Non-pigmented ciliary epithelial cell (primary cell): Measurements from ENCODE around the gene ADIPOR2.
"Not testable (repeated sequence)": the region's sequence is repeated elsewhere in the genome, so short reads cannot be mapped to it uniquely, and the experiment has no call there.

Experiments used
- DNase-seq: peaks from one replicate; pipeline ENCODE4 v3.0.0-alpha.2; 2010; ENCODE audit warnings: low read depth

ADIPOR2 gene

DNA sequence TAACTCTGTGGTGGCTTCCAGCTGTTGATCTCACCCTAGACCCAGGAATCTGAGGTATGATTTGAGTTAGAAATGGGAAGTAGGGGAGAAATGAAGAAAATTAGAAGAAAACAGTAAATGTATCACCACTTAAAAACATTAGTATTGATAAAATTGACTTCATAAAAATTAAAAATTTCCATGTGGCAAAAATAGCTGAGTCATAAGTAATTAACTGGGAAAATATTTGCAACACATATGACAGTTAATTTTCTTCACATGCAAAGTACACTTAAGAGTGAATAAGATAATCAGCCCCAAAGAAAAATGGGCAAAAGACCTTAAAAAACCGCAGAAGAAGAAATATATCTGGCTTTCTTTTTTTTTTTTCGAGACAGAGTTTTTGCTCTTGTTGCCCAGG is 25.5 kb upstream of the ADIPOR2 start:
- DNase-seq = no peak

DNA sequence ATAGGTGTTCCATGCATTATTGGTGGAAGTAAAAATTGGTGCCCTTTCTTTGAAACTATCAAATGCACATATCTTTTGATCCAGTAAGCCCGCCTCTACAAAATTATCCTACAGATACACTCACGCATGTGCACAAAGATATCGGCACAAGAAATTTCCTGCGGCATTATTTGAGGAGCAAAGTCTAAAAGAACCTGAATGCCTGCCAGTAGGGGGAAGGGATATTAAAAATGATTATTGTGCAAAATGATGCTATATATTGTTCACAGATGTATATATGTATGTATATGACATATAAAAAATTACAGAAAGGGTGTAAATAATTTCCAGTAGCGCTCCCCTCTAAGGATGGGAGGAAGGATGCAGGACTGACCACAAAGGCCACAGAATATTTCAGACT is 24.7 kb upstream of the ADIPOR2 start:
- DNase-seq = no peak

DNA sequence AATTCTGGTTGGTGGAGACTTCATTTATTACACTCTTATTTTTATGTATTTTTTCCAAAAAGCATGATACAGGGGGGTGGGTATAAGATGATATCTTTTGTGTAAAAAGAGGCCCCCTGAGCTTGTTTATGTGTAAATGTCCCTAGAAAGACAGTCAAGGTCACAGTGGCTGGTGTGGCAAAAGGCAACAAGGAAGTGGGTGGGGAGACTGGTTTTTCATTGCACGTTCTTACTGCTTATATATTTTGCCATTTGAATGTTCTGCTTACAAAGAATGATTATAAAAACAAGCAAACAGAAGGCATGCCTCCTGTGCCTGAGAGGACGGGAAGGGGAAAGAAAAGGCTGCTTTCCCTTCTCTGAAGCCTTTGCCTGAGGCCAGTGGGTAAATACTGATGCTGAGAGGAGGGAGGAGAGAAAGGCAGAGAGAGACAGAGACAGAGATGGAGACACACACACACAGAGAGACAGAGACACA is 24.1 kb upstream of the ADIPOR2 start:
- no peak for DNase-seq

DNA sequence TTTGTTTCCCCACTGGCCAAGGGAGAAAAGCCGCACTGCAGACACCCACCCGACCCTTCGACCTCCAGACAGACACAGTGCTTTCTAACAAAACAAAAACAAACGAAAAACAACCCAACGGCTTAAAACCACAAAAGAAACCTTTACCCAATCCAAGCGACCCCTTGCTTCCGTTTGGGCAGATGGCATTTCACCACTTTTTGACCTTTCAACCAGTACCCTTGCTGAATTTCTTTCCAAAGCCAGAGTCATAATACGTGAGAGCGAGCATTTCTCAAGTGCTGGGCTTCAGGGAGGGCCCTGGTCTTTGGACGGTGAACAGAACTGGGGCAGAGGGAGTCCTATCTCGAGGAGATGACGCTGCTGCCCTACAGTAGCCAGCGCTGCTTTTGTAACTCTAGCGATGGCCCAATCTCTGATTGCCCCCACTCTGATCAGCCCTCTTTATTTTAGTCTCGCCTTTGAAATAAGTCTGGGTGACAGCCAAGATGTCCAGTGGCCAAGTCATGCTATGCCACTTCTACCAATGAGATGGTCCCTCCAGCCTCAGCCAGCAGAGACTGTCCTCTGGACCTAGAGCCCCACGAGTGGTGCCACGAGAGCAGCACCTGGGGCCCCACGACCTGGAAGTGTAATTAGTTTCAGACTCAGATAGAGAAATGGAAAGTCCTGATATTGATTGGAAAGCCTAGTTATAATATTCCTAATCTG is 21.9 kb upstream of the ADIPOR2 start:
- no peak for DNase-seq

DNA sequence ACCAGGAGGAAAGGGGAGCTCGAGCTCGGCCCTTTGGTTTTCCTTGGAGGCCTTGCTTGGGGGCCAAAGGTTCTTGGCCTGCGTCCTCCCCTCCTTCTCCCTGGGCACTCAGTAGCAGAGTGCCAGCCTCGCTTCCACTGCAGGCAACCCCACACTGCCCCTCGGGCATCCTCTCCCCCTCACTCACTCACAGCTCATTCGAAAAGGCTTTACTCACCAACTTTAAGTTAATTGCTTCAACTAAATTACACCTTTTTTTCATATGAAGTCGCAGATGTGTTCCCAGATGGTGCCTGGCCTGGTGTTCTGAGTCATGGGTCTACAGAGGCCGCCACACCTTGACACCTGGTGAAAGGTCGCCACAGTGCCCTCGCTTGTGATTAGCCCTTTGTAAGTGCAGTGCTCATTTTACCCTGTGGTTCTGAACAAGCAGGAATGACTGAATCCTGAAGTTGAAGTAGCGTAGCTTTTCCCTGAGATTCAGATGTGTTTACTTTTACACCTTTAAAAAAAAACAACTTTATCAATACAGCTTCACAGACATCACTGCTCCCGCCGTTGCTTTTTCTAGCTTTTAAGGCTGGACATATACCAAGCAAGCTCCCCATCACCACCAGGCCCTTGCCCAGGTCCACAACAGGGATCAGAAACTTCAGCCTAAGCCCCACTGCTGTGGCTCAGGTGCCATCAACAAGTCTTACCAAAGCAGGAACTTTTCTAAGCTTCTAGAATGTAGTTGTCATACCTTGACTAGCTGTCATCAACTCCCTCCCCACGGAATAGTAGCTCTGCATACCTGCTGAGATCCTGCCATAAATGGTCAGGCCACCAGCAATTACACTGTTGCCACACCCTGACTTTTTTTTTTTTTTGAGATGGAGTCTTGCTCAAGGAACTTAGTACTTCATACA is 20.3 kb upstream of the ADIPOR2 start:
- no peak for DNase-seq

DNA sequence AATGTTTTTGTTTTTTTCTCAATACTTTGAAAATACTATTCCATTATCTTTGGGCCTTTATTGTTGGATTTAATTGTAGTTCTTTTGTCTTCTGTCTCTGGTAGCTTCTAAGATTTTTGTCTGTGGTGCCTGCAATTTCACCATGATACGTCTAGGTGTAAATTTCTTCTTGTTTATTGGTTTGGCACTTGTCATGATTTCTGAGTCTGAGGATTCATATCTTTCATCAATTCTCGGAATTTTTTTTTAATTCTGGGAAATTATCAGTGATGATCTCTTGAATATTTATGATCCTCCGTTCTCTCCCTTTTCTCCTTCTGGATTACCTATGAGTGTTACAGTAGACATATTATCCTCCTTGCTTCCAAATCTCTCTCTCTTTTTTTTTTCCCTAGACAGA is 14.8 kb upstream of the ADIPOR2 start:
- no peak for DNase-seq

DNA sequence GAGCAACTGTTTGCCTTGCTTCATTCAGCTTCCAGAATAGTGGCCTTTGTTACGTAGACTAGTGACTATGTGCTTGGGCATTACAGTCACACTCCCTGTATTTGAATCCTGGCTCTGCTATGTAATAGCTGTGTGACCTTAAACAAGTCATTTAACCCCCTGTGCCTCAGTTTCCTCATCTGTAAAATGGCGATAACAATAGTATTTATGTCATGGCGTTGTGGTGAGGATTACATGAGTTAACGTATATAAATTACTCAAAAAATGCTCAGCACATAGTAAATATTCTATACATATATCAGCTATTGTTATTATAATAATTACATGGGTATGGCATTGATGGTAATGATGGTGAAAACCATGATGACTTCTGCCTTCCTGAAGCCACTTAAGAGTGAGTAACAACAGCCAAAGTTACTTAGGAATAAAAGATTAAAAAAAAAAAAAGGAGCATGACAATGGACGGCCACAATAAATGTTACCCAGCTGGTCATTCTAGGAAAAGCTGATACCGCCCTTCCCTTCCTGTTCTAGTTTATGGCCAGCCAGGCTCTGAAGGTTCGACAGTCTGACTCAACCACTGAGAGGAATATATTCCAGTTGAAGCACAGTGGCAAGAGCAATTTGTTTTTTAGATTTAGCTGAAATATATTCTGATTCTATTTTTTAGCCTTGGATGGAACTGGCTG is 9.9 kb upstream of the ADIPOR2 start:
- DNase-seq = no peak

DNA sequence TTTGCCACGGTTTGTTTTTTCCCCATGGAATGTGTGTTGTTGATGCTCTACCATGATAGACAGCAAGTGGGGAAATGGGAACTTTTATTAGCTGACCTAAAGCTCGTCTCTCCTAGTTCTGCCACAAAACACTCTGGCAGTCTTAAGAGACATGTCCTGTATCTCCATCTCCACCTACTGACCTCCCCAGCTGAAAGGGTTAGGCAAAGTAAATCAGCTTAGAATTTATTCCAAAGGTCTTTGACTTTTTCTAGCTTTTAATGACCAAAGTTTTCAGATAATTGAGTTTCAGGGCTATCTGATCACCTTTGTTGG is 9.4 kb upstream of the ADIPOR2 start:
- no peak for DNase-seq

DNA sequence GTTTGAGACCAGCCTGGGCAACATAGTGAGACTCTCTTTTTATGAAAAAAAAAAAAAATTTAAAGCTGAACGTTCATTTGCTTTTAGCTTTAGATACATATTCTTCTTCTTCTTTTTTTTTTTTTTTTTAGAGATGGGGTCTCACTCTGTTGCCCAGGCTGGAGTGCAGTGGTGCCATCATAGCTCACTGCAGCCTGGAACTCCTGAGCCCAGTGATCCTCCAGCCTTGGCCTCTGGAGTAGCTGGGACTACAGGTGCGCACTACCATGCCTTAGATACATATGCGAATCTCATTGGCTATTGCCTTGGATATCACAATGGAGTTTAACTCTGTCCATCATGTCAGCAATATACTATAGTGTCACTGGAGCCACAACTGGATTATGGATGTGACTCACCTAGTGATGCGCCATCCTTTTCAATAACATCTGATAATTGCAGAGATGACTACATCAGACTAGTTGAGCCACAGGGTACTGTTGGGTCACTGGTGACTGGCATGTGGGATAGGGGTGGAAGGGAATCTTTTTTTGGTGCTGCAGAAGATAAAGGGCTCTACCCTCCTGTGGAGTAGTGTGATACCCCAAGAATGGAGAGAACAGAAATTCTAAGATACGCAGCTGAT is 2.7 kb upstream of the ADIPOR2 start:
- no peak for DNase-seq

DNA sequence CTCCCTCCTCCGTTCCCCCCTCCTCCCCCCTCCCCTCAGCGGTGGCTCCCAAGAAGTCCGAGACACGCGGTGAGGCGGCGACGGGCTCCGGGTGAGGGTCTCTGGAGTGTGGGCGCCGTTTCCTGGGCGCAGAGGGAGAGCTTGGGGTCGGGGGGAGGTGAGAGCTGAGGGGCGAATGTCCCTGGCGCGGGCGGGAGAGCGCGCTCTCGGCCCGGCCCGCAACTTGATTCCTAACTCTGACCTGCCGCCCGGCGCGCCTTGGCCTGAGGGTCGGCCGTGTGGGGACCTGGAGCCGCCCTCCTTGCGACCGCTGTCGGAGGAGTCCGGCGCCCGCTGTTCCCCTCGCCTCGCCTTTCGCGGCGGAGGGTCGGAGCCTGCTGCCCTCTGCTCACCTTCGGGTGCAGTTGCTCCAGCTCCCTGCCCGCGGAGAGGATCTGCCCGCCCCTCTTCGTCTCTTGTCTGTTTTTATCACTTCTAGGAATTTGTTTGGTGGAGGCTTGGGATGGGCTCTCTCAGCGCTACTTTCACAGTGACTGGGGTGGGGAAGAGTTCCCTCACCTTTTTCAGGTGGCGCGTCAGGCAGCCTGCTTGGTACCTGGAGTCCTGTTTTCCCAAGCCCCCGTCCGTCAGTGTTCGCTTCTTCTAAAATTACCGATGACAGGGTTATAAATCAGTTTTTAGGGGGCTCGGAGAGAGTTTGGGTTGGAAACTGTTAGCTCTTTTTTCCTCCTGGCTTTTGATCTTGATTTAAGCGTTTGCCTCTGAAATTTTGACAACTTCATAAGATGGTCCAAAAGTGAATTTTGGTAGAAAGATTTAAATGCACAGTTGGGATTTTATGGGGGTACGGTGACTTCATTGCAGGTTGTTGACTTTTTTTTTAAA is 495 bp downstream of the ADIPOR2 start:
- DNase-seq = no peak

DNA sequence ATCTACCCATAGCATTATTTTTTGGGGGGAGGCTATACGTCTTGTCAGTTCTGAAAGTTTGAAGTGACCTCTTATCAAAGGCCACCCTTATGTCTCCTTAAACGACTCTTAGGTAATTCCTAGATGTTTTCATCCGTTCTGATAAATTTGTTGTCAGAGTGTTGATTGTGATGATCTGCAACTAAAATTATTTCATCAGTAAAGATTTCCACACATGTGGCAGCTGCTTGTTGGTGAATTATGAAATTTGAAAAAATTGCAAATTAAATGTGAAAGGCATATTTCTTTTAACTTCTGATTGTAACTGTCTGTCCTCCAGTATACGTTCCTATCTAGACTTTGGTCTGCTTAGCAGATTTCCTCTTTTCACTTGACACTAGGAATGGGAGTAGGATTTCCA is 1.4 kb downstream of the ADIPOR2 start:
- no peak for DNase-seq

DNA sequence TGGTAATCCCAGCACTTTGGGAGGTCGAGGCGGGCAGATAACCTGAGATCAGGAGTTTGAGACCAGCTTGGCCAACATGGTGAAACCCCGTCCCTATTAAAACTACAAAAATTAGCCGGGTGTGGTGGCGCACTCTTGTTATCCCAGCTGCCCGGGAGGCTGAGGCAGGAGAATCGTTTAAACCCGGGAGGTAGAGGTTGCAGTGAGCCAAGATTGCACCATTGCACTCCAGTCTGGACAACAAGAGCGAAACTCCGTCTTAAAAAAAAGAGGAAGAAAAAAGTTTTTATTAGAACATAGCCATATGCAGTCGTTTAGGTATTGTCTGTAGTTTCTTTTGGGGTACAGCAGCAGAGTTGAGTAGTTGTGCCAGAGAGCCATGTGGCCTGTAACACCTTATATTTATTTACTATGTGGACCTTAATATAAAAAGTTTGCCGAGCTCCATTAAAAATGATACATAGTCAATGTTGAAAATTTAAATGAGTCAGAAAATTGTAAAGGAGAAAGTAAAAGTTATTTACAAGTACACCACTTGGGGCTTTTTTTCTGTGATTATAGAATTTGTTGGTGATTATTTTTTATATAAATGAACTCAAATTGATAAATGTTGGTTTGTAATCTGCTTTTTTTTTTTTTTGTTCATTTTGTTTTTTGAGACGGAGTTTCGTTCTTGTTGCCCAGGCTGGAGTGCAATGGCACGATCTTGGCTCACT is 2.2 kb downstream of the ADIPOR2 start:
- DNase-seq = no peak

DNA sequence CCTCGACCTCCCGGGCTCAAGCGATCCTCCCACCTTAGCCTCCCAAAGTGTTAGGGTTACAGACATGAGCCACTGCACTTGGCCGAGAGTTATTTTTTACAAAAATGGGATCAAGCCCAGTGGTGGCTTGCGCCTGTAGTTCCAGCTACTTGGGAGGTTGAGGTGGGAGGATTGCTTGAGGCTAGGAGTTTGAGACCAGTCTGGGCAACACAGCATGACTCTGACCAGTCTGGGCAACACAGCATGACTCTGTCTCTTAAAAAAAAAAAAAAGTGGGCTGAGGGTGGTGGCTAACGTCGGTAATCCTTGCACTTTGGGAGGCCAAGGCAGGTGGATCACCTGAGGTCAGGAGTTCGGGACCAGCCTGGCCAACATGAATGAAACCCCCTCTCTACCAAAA is 4.2 kb downstream of the ADIPOR2 start:
- DNase-seq = not testable (repeated sequence)

DNA sequence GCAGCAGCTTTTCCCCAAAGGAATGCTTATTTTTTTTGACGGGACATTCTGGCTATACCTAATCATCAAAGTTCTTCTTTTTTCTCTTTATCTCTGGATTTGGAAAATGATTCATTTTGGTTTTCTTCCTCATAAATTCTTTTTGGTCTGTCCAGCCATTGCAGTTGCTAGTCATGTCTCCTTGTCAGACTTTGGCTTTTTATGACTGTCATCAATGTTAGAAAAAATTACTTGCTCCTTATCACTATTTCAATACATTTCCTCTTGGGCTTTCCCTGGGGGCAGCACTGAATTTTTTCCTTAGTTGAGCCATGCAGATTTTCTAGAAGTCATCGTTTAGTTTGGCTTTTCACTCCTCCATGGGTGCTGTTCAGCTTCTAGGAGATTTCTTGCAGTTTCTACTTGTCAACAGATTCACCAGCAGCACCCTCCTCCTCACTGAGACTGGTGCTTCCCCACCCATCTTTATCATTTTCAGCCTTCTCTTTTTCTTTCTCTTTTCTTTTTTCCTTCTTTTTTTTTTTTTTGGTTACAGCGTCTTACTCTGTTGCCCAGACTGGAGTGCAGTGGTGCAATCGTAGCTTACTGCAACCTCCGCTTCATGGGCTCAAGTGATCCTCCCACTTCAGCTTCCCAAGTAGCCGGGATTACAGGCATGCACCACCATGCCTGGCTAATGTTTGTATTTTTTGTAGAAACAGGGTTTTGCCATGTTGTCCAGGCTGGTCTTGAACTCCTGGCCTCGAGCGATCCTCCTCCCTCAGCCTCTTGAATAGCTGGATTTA is 5.2 kb downstream of the ADIPOR2 start:
- no peak for DNase-seq

DNA sequence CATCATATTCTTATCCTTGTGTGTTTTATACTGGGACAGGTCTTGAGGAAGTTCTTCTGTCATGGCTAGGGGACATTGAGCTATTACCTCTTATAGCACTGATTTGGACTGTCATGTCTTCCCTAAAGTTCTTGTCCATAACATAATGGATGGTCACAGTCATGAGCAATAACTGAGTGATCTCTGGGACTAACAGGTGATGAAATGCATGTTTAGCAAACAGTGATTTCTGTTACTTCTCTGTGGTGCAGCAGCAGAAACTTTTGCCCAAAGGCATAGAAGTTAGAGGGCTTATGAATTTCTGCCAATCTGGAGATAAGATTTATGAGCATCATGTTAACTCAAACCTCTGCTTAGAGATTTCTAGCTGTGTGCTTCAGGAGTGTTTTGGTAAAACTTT is 5.9 kb downstream of the ADIPOR2 start:
- no peak for DNase-seq

DNA sequence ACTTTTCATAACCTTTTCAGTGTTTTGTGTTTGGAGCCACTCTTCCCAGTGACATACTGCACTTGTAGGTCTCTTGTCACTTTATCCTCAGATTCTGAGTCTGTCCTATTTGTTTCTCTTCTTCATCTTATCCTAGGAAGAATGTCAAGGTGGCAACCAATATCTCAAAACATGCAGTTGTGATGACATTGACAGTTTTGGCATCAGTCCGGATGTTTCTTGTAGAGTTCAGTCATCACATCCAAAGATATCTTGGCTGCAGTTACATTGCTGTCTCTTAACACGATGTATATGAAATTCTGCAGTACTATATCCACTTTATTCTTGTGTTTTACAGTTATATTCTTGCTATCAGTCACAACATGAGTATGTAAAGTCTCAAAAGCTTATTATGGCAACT is 6.4 kb downstream of the ADIPOR2 start:
- DNase-seq = no peak

DNA sequence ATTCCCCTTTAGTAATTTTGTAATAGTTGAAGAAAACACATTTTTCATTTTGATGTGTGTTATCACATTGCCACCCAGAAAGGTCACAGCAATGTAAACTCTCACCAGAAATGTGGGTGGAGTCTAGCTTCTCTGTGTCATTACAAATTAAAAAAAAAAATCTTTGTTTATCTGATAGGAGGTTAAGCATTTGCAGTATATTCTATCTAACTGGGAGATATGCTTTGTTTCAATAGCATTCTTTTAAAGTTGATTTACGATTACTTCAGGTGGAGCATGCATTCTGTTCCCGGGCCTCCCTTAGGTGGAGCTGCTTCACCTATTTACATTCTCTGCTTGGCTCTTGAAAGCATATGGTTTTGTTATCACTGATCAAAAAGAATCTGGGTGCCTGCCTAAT is 7.8 kb downstream of the ADIPOR2 start:
- DNase-seq = no peak

DNA sequence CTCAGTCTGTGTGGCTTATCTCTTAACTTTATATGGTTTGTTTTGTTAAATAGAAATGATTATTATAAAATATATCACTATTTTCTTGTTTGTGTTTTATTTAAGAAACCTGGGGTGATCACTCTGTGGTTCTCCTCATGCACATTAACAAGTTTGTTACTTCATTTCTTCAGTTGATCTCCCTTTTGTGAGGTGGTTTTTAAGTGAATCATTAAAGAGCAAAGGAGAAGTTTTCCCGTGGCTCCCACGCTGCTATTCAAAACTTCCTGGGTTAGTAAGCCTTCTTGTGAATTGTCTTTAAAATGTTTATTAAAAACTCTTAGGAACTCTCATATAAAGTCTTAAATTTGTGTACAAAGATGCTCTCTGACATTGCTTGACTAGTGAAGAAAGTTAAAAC is 11.8 kb downstream of the ADIPOR2 start:
- no peak for DNase-seq

DNA sequence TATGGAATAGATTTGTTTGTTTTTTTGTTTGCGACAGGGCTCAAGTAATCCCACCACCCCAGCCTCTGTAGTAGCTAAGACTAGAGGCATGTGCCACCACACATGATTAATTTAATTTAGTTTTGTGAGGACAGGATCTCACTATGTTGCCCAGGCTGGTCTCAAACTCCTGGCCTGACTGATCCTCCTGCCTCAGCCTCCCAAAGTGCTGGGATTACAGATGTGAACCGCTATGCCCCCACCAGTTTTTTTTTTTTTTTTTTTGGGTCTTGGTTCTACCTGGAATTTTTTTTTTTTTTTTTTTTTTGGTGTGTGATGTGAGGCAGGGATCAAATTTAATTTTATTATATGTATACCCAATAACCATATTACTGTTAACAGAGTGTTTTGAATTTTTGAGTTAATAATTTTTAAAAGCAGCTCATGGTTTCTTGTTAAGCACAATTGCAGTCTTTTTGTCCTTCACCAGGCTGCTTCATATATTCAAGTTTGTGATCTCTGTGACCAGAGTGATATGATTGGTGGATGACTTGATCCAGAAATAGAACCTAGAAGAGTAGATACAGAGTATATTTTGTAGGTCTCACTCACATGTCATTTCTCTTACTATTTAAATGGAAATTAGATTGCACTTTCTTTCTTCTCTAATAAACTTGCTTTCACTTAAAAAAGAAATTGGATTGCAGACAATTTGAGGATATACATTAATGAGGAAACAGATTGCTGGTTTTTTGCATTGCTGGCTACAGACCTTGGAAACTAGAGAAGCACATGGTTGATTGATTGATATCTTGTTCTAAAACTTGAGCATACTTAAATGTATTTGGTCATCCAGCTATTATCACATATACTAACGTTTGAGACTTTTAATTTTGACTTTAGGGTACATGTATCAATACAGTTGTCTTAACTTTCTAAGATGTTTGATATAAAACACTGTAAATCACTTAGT is 13.2 kb downstream of the ADIPOR2 start:
- no peak for DNase-seq
